Measurements from ENCODE around the gene NTN5.

Gene NTN5

DNA sequence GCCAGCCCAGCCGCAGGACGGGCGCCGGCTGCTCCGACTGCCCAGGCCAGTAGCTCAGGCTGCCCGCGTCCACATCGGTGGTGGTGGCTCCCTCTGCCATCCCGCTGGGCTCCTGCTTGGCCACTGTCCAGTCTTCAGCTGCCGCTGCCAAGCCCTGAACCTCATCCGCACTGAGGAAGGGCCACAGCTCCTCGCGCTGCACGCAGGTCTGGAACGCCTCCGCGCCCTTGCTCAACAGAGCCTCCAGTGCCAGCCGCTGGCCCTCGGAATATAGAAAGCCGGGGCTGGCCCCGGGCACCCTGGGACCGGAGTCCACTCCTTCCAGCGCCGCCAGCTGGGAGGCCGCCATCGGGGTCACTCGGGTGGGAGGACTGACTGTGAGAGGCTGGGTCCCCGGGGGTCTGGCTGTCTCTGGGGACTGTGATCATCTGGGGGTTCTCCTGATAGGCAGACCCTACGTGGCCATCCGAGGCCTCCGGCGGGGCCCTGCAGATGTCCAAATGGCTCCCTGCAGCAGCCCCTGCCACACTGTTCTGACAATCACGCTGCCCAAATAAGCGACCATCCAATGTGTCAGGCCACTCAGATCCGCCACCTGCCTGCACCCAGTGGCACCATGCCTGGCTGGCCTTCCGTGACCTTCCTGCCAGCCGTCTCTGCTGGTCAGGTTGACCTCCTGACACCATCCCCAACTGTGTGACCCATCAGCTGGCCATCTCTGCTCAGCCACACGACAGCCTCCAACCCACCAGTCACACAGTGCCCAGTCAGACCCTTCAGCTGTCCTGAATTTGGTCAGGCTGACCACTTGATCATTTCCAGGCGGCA, 59.6 kb downstream of the NTN5 start:
- DNase-seq, result no peak

DNA sequence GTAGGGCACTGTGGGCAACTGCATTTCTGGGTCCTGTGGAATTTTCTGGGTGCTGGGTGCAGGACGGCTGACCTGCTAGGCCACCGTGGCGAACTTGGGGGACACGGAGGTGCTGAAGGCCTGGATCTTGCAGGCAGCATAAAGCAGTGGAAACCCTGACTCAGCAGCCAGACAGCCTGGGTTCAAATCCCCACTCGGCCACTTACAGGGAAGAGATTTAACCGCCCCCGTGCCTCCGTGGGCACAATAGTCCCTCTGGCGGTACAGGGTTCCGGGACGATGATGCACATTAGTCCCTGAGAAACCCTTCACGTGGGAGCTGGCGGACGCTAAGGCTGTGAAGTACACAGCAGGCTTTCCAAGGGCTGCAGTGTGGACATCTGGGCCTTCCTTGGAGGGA, 60.9 kb downstream of the NTN5 start:
- no peak for DNase-seq

Data from CD4-positive, alpha-beta T cell treated with Interleukin-4 for 1 hour (primary cell).